ENCODE measurements around the gene ATP8A1.

ATP8A1 gene

GRCh38 chr4:42561031-42561430 is 95.9 kb downstream of the ATP8A1 start:
- no peak for DNase-seq

DNA sequence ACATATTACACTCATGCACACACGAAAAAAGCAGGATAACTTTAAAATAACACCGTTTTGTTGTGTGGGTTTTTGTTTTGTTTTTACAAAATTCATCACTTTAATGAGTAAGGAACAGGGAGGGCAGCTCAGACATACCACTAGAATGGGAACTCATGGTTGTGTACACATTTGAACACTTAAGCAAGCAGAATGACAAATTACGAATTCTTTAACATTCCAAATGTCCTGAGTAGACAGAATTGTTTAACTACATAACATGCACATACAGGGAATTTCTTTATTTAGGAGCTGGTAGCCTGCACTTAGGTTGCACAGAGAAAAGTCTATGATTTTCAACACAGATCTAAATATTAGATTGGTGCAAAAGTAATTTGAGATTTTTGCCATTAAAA is 96.4 kb downstream of the ATP8A1 start:
- no peak for DNase-seq

DNA sequence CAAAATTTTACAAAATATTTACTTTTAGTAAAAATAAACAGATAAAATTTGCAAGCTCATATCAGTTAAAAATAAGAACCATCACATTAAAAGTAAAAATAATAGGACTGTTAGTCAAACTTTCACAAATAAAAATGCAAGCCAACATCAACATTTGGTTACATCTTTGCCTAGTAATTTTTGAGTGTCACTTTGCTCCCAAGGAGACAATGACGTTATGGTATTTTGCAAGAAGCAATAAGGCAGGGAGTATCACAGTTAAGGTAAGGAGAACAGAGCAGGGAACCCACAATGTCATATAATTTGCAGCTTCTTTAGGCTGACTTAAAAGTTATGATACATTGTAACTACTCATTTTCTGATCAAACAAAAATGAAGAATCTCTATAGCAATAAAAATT is 98.7 kb downstream of the ATP8A1 start:
- DNase-seq = no peak

DNA sequence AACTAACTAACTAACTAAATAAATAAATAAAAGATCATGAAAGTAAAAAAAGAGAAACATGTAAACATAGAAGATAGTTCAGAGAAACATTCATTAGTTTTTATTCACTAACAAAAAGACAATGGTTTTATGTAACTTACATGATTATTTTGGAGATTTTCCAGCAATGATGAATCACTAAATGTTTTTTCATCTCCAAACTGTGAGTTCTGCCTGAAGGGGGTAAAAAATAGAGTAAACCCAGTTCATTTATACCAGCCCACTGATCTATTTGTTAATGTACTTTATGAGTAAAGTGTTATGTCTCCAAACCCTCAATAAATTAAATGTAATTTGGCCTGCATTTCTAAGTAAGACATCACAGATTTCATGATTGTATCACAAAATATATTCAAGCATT is 101.1 kb downstream of the ATP8A1 start:
- no peak for DNase-seq

GRCh38 chr4:42554072-42554471 is 102.8 kb downstream of the ATP8A1 start:
- DNase-seq = no peak

GRCh38 chr4:42549896-42550295 is 107.0 kb downstream of the ATP8A1 start:
- DNase-seq = no peak

GRCh38 chr4:42547805-42548204 is 109.1 kb downstream of the ATP8A1 start:
- DNase-seq = no peak

DNA sequence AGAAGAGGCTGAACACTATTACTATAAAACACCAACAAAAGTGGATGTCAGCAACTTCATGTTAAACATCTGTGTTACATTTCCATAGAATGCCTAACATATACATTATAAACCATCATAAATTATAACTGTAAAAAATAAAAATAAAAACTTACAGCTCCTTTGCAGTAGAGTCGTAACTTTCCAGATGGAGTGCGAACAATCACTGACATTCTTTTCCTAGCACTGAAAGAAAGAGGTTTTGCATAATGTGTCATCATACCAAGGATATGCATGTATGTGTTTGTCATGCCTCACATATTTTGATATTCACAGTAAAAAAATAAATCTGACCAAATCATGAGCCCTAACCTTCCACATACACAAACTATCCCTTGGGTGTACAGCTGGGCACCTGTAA is 113.1 kb downstream of the ATP8A1 start:
- no peak for DNase-seq

DNA sequence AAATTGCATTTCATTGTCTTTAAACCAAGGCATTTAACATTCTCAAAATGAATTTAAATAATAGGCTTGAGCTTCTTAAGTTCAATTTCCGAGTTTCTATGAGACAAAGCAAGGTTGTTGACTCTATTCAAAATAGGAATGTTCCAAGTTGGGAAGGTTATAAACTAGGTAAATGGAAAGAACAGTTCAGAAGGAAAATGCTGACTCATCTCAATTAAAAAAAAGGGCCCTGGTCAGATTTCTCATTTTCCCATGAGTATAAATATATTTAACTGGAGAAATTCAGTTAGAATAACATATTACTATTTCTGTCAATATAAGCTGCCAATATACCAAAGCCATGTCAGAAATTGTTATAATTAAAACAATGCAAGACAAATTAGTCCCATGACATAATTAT is 113.8 kb downstream of the ATP8A1 start:
- DNase-seq = no peak

GRCh38 chr4:42541647-42542046 is 115.3 kb downstream of the ATP8A1 start:
- no peak for DNase-seq

- DNase-seq = no peak
These were observed 123.9 kb downstream of the ATP8A1 start for GRCh38 chr4:42533042-42533441.

- no peak for DNase-seq
These were observed 125.4 kb downstream of the ATP8A1 start for GRCh38 chr4:42531341-42532030.

DNA sequence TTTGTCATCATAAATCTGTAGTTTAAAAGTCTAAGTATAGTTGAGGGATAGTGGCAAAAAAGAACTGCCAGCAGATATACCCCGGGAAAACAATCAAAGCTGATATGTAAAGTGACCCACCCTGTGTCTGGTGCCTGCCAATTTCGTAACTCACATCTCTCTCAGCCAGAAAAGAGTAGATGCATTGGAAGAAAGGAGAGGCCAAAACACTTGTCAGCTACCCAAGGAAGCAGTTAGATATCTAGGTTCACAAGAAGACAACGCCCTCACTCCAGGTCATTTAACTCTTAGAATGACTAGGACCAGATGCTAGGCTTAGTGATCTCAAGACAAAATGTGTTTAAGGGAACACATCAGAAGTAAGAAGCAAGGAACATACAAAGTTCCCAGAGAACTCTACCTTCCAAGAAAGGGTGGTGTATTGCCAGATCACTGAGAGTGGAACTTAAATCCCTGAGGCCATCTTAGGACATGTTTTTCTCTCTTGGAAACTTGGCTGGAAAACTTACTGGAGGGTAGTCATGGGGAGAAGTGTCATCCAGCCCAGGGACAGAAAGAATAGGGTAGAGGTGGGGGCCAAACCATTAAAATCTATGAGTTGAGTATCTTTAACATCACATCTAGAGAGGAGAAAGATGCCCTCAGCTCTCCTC is 133.7 kb downstream of the ATP8A1 start:
- no peak for DNase-seq

DNA sequence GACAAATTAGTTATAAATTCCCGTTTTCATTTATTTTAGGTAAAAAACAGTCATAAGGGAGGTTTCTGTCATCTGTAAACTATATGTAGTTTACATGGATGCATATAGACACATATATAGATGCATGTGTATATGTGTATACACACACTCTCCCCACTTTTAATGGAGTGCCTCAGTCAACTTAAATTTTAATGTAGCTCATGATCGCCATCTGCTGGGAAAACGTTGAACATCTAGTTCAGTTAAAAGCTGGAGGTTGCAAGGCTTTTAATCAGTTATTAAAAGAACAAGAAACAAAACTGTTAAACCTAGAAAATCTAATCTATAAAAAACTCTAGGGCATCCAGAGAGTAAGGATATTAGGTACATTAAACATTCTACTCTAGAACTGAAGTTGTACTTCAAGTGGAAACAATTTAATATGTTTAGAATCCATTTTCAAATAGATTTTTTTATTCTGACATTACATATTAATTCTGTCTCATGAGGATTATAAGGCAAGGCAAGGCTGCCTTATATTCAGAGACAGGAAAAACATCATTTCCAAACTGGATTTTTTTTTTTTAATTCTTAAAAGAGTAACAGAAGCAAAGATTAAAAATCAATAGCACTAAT is 137.0 kb downstream of the ATP8A1 start:
- peak; percentile 15 for DNase-seq

DNA sequence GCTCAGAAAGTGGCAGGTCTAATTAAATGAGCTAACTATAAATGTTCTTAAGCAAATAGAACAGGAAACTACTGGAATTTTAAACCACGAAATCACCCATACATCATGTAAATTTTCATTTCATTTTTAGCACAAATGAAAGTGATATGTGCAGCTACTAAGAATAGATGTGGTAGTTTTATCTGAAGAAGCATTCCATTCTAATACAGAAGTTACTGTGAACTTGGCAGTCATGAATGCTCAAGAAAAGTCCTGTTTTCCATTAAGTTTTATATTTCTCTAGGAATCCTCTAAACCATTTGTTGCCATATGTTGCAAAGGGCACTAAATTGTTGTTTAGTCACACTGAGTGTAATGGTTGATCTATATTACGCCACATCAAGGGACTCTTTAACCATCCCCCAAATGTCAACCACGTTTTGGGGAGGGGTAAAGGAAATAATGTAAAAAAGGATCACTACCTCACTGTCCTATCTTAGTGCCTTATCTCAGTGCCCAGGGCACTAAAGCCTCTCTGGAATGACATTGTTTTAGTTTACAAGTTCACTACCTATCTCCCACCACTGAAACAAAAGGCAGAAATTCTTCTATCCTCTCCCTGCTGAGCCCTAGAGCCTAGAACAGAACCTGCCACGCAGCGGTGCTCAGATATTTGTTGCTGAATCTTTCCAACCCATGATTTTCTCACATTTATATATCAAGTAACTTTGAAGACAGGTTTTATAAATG is 141.6 kb downstream of the ATP8A1 start:
- DNase-seq = no peak

DNA sequence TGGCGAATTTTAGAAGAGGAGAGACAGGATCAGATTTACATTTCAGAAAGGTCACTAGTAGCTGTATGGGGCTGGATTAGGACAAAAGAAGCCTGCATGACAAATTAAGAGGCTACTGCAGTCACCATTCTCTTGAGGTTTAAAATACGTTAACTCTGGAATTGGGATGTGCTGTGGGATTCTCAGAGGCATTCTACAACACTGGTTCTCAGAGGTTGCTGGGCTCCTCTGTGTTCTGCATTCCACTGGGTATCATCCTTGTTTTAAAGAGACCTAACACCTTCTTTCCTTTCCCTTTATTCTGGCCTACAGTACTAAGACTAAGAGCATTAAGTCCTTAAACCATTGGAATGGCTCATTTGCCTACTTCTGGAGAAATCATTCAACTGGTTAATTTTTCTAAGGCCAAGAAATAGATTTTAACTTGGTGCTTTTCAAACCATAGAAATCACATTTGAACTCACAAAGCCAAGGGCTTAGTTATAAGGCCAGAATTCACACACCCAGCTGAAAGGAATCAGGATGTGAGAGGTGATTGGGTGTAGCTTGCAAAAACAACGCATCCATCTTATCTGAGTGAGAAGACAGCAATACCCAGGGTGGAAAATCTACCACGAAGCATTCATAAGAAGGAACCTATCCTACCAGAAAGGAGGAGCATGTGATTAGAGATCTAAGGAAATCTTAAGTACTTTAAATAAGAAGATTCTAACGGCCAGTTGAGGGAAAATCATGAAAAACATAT is 143.0 kb downstream of the ATP8A1 start:
- DNase-seq = no peak

DNA sequence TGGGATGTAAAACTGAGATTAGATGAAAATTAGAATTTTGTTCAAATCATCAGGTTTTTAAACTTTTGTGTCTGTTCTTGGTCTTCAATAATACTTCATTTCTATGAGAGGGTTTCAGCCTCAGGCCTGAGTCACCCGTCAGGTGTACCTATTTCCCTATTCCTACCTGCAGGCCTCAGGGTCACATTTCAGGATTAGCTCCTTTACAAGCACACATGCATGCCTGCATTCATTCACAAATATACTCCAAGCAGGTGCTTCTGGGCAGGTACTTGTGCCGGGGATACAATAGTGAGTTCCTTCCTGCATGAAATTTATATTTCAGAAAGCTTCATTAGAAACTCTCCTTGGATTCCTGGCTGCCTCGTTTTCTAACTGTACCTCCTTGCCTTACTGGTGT is 144.7 kb downstream of the ATP8A1 start:
- DNase-seq = no peak

DNA sequence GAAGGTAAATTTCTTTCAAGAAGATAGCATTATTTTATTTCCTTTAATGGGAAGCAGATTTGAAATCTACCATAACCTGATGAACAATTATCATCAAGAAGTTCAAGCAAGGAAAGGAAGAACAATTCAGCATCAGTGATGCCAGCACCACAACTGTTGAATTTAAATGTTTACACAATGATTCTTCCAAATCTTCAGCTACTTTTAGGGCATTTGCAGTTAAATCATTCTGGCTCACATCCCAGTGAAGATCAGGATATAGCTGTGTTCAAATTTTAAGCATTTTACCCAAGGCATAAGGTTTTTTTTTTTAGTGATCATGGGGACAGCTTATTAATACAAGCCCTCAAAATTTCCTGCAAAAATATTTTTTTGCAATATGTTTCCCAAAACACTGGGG is 146.7 kb downstream of the ATP8A1 start:
- DNase-seq = no peak

DNA sequence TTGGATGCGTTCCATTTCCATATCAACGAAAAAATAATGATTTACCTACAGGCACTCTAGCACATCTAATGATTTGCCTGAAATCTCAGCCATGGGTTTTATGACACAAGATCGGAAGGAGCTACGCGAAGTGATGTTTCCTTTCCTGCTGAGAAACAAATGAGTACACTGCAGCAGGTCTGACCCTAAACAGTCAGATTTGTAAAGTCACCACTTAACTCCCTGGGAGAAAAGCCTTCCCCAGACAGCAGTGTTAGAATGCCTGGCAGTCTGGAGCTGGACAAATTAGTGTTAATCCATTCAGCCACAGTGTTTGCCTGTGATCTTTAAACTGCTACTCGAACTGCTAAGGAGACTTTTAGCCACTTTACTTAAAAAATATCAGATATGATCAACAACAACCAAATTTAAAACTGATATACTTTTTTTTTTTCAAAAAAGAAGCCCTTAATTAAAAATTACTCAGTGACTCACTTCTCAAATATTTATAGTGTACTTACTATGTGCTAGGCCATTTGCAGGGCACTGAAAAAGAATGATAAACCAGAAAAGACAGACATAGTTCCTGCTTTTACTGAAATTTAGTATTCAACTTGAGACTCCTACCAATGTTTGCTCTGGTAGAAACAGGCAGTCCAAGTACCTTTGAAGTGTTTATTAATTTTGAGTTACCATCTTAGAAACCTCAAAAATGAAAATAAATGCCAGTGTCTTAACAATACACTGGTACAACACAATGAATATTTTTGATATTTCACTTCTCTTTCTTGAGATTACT is 155.1 kb downstream of the ATP8A1 start:
- no peak for DNase-seq

- DNase-seq = no peak
These were observed 158.9 kb downstream of the ATP8A1 start for GRCh38 chr4:42498040-42498439.

GRCh38 chr4:42497142-42497910 is 159.6 kb downstream of the ATP8A1 start:
- no peak for DNase-seq
